Ishikawa (cell line): ENCODE data around the gene CA10.

Experiments used
- CEBPB ChIP-seq: IDR thresholded peaks from 2 replicates; pipeline ENCODE4 v1.6.1; 2012
- CREB1 ChIP-seq: IDR thresholded peaks from 2 replicates; pipeline ENCODE4 v1.6.1; 2012; ENCODE audit warnings: low read depth
- EGR1 ChIP-seq: IDR thresholded peaks from 2 replicates; pipeline ENCODE4 v1.6.1; 2012
- EP300 ChIP-seq: IDR thresholded peaks from 2 replicates; pipeline ENCODE4 v1.6.1; 2012; ENCODE audit warnings: borderline replicate concordance
- FOXM1 ChIP-seq: IDR thresholded peaks from 2 replicates; pipeline ENCODE4 v1.6.1; 2012; ENCODE audit warnings: low read depth, borderline replicate concordance
- MAX ChIP-seq: IDR thresholded peaks from 2 replicates; pipeline ENCODE4 v1.6.1; 2012
- NFIC ChIP-seq: IDR thresholded peaks from 2 replicates; pipeline ENCODE4 v1.6.1; 2012
- RAD21 ChIP-seq: IDR thresholded peaks from 2 replicates; pipeline ENCODE4 v1.6.1; 2012; ENCODE audit warnings: low read depth
- REST ChIP-seq: IDR thresholded peaks from 2 replicates; pipeline ENCODE4 v1.6.1; 2012; ENCODE audit warnings: low read depth, mild to moderate bottlenecking
- TAF1 ChIP-seq: IDR thresholded peaks from 2 replicates; pipeline ENCODE4 v1.6.1; 2012; ENCODE audit warnings: low read depth, mild to moderate bottlenecking
- TCF12 ChIP-seq: IDR thresholded peaks from 2 replicates; pipeline ENCODE4 v1.6.1; 2012; ENCODE audit warnings: low read depth
- TEAD4 ChIP-seq: IDR thresholded peaks from 2 replicates; pipeline ENCODE4 v1.6.1; 2012
- USF1 ChIP-seq: IDR thresholded peaks from 2 replicates; pipeline ENCODE4 v1.6.1; 2012
- YY1 ChIP-seq: IDR thresholded peaks from 2 replicates; pipeline ENCODE4 v1.6.1; 2012; ENCODE audit warnings: low read depth
- ZBTB7A ChIP-seq: IDR thresholded peaks from 2 replicates; pipeline ENCODE4 v1.6.1; 2012; ENCODE audit warnings: low read depth

CA10 gene

GRCh38 chr17:52025236-52025635 lies 133.3 kb downstream of the CA10 start:
- TF ChIP-seq YY1 (no peak), REST (no peak), CEBPB (no peak), ZBTB7A (no peak)

- no peak for TF ChIP-seq TAF1
- no peak for TF ChIP-seq FOXM1
- no peak for TF ChIP-seq RAD21
- TF ChIP-seq TEAD4, result no peak
- no peak for TF ChIP-seq EP300
- TF ChIP-seq REST, result no peak
These were observed 134.1 kb downstream of the CA10 start for GRCh38 chr17:52024300-52024870.

- TF ChIP-seq MAX, result no peak
- TF ChIP-seq TAF1, result no peak
- no peak for TF ChIP-seq EGR1
- TF ChIP-seq TEAD4, result no peak
- TF ChIP-seq CREB1, result no peak
- TF ChIP-seq YY1, result no peak
- TF ChIP-seq EP300, result no peak
- TF ChIP-seq FOXM1, result no peak
- TF ChIP-seq CEBPB, result no peak
- TF ChIP-seq USF1, result no peak
These were observed 147.4 kb downstream of the CA10 start for GRCh38 chr17:52011064-52011463.

- no peak for TF ChIP-seq ZBTB7A
- TF ChIP-seq TAF1, result no peak
- TF ChIP-seq USF1, result no peak
- TF ChIP-seq EGR1, result no peak
- no peak for TF ChIP-seq REST
- no peak for TF ChIP-seq CEBPB
- no peak for TF ChIP-seq TCF12
- TF ChIP-seq YY1, result no peak
- no peak for TF ChIP-seq NFIC
- TF ChIP-seq EP300, result no peak
- no peak for TF ChIP-seq RAD21
- no peak for TF ChIP-seq FOXM1
- no peak for TF ChIP-seq MAX
- TF ChIP-seq TEAD4, result no peak
- no peak for TF ChIP-seq CREB1
These were observed 158.9 kb downstream of the CA10 start for GRCh38 chr17:51999654-52000053.

GRCh38 chr17:51997723-51998122 lies 160.8 kb downstream of the CA10 start:
- TF ChIP-seq TCF12 (no peak), TEAD4 (no peak), FOXM1 (no peak), EGR1 (no peak), REST (no peak), RAD21 (no peak), USF1 (no peak), MAX (no peak)
